ENCODE results near the gene RAB28.

Gene RAB28

DNA sequence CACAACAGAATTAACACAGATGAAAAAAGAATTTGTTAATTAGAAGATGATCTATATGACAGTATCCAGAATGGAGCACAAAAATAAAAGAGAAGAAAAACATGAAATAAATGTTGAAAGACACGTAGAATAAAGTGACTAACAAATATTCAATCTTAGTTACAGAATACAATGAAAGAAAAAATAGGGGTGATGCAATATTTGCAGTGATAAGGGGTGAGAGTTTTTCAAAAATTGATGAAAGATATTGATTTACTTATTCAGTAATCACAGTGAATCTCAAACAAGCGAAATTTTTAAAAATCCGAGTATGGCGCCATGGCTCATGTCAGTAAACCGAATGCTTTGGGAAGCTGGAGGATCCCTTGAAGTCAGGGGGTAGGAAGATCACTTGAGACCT is 20.2 kb upstream of the RAB28 start:
- DNase-seq, result no peak

DNA sequence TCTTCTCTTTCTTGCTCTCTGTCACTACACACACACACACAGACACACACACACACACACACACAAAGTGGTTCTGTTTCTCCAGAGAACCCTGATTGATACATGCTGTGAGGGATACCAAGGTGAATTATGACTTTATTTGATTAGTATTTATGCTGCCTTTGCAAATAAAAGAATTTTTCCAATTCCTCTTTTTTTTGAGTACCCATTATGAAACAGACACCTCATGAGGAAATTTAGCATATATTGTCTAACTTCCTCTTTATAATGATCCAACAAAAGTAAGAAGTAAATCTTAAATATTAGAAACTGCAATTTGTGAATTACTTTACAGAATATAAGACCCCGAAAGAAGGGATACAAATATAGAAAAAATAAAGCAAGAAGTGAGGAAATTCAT is 14.3 kb upstream of the RAB28 start:
- DNase-seq, result no peak

DNA sequence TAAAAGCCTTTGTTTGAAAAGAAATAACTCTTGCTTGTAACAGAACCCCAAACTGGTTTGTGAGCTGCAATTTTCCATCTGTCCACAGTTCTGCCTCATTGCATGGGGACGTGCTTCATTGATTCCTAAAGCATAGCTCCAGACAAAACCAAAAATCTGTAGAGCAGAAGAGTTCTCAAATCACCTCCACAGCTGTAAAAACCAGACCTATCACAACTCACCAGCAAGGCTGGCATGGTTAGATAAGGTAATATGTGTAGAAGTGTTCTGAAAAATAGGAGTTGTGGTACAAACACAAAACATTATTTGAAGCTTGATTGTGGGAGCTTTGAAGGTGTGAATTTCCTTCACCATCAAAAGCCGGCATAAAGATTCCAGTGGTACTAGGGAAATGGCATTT is 12.5 kb upstream of the RAB28 start:
- no peak for DNase-seq

DNA sequence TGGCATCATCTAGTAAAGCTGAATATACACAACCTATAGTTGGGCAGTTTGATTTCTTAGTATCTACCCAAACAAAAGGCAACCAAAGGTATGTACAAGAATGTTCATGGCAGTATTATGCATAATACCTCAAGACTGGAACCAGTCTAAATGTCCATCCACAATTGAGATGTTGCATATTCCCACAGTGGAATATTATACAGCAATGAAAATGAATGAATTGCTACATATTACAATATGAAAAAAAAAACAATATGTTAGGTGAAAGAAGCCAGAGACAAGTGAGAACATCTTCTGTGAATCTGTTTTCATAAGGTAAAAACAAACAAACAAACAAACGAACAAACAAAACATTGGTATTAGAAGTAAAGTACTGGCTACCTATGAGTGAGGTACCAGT is 11.6 kb upstream of the RAB28 start:
- no peak for DNase-seq

DNA sequence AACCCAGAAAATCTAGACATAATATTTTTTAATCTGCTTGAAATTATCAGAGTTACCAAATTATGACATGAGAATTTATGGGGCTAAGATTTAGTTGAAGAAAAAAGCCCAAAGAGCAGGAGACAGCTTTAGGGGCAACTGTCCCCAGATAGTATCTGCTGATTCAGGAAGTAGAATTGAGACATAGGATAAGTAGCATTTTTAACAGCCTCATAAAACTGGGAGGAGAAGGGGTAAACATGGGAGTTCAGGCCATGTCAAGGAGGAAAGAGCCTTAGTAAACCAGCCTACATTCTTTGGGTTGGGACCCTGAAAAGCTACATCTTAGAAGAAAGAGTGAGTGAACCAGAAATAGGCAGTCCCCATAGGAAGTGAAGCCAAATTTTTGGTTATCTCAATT is 9.7 kb upstream of the RAB28 start:
- DNase-seq, result no peak

DNA sequence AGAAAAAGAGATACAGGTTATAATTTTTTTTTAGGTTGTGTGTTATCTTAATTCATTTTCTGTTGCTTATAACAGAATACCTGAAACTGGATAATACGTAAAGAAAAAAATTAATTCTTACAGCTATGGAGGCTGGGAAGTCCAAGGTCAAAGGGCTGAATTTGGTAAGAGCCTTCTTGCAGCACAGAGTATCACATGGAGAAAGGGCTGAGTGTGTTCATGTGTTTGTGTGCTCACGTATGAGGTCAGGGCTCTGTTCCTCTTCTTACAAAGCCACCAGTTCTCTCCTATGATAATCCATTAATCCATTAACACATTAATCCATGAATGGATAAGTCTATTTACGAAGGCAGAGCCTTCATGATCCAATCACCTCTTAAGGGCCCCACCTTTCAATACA is 8.6 kb upstream of the RAB28 start:
- no peak for DNase-seq

DNA sequence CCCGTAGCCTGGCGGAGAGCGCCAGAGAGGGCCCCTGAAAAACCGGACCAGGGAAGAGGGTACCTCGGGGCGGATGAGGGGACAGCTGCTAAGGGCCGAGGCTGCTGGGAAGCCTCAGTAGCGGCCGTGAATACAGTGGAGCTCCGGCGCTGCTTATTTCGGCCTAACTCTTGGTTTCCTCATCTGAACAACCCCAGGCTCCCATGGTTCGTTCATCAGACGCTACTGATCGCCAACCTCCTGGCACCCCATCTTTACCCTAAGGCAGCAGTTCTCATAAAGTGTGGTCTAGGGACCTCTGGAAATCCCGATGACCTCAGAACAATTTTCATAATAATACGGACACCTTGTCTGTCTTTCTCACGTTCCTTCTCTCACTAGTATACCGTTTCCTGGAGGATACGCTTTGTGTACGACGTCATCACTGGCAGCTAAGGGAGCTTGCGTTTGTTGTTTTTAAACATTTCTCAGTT is 645 bp upstream of the RAB28 start:
- no peak for DNase-seq

DNA sequence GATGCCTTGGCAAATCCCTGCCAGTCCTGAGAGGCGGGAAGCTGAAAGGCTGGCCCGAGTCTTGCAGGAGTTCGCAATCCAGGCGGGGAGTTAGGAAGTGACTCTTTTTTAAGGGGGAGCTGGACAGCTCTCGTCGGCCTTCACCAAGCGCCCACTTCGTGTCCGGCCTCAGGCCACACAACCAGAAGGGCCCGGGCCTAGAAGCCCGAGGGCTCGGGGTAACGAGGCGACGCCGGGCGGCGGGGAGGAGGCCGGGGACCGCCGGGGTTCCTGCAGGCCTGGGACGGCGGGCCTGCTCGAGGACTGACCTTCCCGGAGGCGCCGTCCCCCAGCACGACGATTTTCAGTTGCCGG is 395 bp downstream of the RAB28 start:
- no peak for DNase-seq

DNA sequence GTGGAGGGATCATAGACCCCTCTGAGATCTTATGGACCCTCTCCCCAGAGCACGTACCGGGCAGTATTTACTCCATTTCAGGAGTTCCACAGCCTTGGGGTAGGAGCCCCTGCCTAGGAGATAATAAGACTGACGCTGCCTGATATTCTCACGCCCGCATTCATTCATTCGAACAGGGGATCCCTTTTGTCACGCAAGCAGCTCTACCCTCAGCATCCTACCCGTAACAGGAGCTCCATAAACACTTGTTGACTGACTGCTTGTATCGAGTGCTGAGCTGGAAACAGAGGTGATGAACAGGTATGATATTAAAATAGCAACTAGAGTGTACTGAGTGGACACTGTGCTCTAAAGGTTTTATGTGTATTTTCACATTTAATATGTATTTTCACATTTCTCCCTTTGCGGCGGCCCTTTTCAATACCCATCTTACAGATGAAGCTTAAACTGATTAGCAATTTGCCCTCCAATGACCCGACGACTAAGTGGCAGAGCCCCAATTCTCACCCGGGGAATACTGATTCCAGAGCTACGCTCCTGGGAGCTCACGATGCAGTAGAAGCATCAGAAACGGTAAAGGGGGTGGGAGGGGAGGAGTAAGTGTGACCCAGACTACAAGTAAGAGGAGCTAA is 888 bp downstream of the RAB28 start:
- DNase-seq, result no peak

DNA sequence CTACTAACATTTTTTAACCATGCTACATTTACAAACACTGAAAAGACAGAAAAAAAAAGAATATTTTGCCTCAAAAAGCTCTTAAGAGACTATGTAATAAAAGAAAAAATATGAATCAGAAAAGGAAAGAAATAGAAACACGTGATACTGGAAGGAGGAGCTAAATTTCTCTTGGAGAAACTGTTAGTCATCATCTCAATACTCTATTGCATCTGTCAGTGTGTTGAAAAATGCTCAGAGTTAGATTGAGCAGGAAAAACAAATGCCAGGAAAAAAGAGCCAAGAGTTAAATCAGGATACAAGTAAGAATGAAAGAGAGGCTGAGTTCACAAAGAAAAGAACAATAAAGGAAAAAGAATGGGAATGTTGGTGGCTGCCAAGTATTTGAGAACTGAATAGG is 2.6 kb downstream of the RAB28 start:
- no peak for DNase-seq

DNA sequence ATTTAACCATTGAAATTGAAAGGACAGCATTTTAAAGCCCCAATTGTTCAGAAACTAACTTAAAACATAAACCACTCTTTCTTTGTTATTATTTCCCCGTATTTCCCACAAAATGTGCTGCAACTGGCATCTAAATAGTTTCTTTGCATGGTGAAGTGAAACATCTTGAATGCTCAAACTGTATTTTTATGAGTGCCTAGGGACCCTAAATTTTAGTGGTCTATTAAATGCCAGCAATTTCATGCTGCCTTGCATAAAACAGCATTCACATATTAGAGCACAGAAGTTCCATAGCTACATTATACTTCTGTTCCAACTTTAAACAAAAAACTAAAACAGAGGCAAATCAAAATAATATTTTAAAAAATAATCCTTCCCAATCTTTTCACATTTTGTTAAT is 5.4 kb downstream of the RAB28 start:
- no peak for DNase-seq

DNA sequence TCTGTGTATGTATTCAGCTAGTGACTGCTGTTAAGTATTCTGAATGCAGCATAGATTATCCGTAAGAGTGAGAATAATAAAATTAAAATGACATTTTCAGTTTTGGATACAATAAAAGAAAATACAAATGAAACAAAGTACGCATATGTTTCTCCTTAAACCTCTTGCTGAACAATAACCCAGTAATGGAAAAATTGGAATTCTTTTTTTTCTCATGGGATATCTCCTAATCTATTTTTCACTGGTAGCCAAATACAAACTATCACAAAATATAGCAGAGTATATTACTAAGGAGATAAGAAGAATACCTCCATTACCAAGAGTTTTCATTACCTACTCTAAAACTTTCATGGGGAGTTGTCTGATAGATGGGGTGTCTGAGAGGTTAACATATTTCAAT is 6.0 kb downstream of the RAB28 start:
- no peak for DNase-seq

DNA sequence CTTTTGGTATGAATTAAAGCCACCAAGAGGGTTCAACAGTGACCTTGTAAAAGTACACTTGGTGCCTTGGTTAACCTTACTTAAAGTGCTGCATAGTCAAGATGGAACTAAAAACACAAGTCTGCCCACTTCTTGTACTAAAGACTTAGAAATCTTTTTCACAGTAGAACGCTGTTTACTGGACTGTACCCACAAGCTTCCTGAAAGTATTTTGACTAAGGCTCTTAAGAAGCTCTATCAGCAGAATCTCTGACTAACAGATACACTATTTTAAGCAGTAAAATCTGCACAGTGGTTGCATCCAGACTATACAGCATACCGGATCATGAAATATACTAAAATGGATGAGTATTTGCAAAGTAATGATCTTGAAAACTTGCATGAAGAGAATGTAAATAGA is 7.2 kb downstream of the RAB28 start:
- DNase-seq, result no peak

DNA sequence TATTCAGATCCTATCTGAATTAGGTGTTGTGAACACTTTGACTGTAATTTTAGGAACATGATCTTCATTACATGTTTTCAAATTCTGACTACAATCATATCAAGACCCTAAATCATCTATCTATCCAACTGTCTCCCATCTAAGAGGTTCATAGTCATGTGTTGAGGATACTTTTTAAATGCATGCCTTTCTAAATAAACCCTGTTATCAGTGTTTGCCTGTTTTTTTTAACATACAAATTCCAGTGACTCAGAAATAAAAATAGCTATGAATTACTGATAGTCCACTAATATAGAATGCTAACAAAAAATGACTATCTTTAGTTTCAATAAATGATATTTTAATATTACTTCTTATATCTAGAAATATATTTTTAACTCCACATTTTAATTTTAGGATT is 8.0 kb downstream of the RAB28 start:
- no peak for DNase-seq

DNA sequence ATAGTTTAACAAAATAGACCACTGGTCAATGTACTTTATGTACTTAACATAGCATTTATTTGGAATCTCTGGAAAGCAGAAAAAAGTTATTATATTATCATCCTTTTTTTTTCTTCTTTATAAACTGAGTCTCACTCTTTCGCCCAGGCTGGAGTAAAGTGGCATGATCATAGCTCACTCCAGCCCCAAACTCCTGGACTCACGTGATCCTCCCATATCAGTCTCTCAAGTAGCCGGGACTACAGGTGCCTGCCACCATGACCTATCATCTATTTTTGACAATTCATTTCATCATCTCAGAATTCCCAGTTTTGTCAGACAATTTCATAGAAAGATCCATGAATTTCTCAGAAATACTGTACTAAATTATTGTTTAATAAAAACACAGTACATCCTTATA is 12.7 kb downstream of the RAB28 start:
- no peak for DNase-seq

DNA sequence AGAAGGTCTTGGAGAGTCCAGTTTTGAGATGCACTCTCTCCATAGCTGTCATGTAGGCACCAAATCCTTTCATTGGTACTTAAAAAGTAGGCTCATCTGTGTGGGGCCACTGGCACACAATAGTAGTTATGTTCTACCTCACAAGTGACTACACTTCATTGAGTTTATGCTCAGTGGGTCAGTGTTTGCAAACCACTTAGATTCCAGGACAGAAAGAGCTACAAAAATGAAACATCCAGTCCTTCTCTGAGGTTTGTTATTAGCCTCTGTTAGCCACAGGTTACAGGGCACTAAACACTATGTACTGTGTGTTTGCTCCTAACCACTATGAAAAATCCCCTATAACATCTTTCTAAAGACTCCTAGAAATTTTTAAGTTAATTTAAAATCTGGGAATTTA is 13.8 kb downstream of the RAB28 start:
- no peak for DNase-seq

DNA sequence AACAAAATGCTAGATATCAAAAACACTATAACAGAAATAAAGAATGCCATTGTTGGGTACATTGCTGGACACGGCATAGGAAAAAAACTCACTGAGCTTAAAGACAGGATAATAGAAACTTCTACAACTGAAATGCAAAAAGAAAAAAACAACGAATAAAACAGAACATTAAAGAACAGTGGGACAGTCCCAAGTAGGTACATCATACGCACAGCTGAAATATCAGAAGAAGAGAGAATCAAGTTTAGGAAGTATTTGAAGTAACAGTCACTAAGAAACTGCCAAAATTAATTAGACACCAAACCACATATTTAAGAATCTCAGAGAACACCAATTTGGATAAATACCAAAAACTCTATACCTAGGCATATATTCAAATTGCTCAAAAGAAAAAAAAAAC is 19.2 kb downstream of the RAB28 start:
- no peak for DNase-seq

DNA sequence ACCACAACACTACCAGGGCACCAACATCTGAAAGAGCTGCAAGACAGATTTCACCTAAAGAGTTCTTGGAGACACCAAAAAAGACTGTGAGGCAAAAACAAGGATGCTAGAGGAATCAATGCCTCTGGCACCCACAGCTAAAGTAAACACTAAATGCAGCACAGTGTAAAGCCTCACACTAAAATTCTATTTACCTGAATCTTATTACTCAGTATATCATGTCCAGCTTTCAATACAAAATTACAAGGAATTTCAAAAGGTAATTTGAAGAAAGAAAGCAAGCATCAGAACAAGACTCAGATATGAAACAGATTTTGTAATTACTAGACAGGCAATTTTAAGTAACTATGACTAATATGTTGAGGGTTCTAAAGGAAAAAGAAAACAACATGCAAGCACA is 19.6 kb downstream of the RAB28 start:
- DNase-seq, result no peak

DNA sequence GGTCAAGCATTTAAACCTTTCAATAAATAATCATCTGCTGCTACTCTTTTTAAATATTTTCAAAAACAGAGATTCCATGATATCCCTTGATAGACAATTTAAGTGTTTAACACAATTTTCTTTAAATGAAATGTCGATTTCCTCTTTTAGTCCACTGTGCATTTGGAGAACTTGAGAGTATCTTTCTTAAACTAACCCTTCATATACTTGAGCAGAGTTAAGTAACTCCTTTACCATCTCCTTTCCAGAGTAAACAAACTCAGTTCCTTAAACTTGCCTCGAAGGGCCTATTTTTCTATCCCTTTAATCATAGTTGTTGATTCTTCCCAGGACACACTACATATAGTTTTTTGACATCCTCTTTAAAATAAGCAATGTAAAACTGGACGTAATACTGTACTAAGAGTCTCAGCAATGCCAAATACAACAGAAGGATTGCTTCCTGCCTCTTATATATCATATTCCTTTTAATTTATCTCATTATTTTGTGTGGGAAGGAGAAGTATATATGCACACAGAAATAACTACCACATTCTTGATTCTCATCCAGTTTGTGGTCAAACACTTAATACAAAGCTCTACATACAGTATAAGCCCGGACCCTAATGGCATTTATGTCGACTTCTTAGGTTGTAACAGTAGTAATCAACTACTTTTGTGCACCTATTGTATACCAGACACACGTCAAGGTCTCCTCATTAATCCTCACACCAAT is 22.8 kb downstream of the RAB28 start:
- no peak for DNase-seq

DNA sequence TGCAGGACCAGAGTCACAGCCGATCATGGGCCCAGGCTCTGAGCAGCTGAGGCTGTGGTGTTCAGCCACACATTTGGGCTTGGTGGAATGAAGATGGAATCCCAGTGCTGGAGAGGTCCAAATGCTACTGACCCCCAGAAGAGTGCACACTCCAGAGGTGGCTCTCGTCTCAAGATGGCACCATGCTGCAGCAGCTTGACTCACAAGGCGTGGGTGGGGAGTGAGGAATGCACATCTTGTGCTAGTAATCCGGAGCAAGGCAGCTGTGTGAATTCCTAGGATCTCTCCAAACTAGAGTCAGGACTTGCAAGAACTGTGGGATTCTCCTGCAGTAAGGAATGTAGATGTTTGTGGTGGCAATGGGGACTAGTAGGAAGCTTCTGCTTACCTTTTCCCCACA is 28.7 kb downstream of the RAB28 start:
- DNase-seq, result no peak

DNA sequence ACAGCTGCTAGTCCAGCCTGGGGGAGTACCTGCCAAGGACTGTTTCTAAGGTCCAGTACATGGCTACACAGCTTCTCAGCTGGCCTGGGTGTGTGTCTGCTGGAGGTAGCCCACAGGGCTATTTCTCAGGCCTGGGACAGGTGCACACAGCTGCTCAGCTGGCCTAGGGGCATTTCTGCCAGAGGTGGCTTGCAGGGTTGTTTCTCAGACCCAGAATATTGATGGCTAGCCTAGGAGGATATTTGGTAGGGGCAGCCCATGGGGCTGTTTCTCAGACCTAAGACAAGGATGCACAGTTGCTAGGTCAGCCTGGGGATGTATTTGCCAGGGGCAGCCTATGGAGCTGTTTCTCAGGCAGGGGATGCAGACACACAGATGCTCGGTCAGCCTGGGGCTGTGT is 29.4 kb downstream of the RAB28 start:
- no peak for DNase-seq

DNA sequence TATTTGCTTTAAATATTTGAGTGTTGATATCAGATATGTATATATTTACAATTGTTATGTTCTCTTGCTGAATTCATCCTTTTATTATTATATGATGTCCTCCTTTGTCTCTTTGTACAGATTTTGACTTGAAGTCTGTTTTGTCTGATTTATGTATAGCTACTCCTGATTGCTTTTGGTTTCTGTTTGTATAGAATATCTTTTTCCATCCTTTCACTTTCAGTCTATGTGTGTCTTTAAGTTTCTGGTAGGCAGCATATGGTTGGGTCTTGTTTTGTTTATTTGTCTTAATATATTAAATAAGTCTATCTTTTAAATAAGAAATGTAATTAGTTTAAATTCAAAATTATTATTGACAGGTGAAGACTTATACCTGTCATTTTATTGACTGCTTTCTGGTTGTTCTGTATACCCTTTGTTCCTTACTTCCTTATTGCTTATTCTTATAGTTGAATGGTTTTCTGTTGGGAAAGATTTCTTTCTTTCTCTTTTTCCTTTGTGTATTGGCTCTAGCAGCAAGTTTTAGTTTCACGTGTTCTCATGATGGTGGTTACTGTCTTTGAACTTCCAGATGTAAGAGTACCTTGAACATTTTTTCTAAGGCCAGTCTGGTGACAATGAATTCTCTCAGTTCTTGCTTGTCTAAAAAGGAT is 31.1 kb downstream of the RAB28 start:
- no peak for DNase-seq

DNA sequence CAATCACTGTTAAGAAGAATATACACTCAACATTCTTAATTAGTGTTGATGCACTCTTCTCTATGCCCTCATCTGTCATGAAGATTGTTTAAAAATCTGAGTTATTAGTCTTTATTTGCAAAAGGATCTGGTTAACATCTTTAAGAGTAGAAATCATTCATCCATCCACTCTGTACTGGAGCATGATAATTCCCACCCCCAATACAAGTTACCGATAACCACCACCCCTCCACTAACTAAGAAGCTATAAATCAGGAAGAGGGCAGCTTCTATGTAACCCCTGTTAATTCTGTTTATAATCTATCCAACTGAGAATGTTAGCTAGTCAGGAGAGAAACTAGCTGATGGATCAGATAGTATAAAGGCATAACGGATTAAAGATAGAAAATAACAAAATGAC is 34.5 kb downstream of the RAB28 start:
- no peak for DNase-seq
